Measurements from ENCODE around the gene KLF1. TPM values are rescaled to one million over a fixed set of nuclear protein-coding genes. Genes with fewer than 3 reads are reported as not detected.

KLF1 gene
- polyA plus RNA-seq, 1 of the 3 experiments (the other 2 are of a cell fraction) = not detected

DNA sequence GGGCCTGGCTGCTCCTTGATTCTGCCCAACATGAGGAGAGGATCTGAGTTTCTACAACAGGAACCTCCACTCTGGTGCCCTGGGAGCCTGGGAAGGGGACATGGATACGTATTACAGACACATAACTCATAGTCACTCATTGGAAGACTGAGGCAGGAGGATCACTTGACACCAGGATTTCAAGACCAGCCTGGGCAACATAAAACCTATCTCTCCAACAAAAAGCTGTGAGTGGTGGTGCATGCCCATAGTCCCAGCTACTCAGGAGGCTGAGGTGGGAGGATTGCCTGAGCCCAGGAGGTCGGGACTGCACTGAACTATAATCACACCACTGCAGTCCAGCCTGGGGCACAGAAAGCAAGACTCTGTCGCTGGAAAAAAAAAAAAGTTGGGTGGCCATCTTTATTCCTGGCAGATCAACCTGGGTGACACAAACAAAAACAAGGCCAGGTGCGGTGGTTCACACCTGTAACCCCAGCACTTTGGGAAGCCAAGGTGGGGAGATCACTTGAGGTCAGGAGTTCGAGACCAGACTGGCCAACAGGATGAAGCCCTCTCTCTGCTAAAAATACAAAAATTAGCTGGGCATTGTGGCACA lies 1.1 kb upstream of the KLF1 start:
- DNase-seq = no peak
- no peak overlapping the region for H2AFZ ChIP-seq (ENCODE audit: low read depth)

DNA sequence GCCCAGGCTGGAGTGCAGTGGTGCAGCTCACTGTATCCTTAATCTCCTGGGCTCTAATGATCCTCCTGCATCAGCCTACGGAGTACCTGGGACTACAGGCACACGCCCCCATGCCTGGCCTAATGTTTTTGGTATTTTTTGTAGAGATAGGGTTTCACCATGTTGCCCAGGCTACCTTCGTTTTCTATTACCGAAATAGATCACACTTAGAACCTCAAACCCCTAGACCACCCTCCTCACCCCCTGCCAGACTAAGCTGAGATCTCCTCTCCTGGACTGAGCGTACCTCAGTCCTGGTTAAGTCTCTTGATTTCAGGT lies 391 bp downstream of the KLF1 start:
- Histone ChIP-seq H3K9me3 (no peaks in the 10 kb centered on the region), H3K4me3 (ENCODE audit: low read depth in 2 of 2, low read length in 1 of 2) (no peak overlapping the region), H3F3A (replicated peaks; ENCODE audit: insufficient read depth) (peaks cover 5% of the 10 kb centered on the region), H3K9me2 (no peaks in the 10 kb centered on the region), H3K4me2 (no peak overlapping the region), H3K27ac (ENCODE audit: low read depth in 2 of 2, low read length in 1 of 2) (no peak overlapping the region), H3K4me1 (ENCODE audit: control insufficient read depth in 1 of 2, insufficient read depth in 2 of 2, low read depth in 1 of 2, low read length in 1 of 2) (peaks cover 0 to 8% of the 10 kb centered on the region in 2 experiments; a peak in 1 of 4 replicates), H3K36me3 (replicated peaks in 1 of 2; ENCODE audit: control insufficient read depth in 1 of 2, insufficient read depth in 2 of 2, low read length in 1 of 2) (no peaks in the 10 kb centered on the region), H2AFZ (ENCODE audit: low read depth) (no peak overlapping the region), H3K9ac (no peak overlapping the region), H4K20me1 (ENCODE audit: insufficient read depth) (no peaks in the 10 kb centered on the region), H3K79me2 (ENCODE audit: insufficient read depth) (peaks cover 5% of the 10 kb centered on the region; the same call in 1 of the 2 replicates), H3K27me3 (ENCODE audit: insufficient read depth) (peaks cover 11% of the 10 kb centered on the region; the same call in 1 of the 2 replicates)
- WGBS (ENCODE audit: low lambda C conversion rate) = 84% methylated on average over 5 of the region's 5 CpGs
- TF ChIP-seq GATA2 (CRISPR knock-in tag; IDR thresholded peaks at IDR 0.05) = no peak
- TF ChIP-seq, protein P1, sequence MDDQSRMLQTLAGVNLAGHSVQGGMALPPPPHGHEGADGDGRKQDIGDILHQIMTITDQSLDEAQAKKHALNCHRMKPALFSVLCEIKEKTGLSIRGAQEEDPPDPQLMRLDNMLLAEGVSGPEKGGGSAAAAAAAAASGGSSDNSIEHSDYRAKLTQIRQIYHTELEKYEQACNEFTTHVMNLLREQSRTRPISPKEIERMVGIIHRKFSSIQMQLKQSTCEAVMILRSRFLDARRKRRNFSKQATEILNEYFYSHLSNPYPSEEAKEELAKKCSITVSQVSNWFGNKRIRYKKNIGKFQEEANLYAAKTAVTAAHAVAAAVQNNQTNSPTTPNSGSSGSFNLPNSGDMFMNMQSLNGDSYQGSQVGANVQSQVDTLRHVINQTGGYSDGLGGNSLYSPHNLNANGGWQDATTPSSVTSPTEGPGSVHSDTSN (IDR thresholded peaks at IDR 0.05) = no peak
- no peak for TF ChIP-seq USF1 (IDR thresholded peaks at IDR 0.05; ENCODE audit: borderline replicate concordance, low read depth)
- TF ChIP-seq POLR2AphosphoS5 (IDR thresholded peaks at IDR 0.05; ENCODE audit: low read depth, low read length) = no peak
- TF ChIP-seq, protein P2, sequence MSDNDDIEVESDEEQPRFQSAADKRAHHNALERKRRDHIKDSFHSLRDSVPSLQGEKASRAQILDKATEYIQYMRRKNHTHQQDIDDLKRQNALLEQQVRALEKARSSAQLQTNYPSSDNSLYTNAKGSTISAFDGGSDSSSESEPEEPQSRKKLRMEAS (IDR thresholded peaks at IDR 0.05; ENCODE audit: low read depth) = no peak
- no peak for TF ChIP-seq TAF1 (IDR thresholded peaks at IDR 0.05; ENCODE audit: borderline replicate concordance, low read depth, low read length)
- TF ChIP-seq SMC3 (IDR thresholded peaks at IDR 0.05; ENCODE audit: low read depth, low read length) = no peak
- no peak for TF ChIP-seq NFIC (IDR thresholded peaks at IDR 0.05; ENCODE audit: borderline replicate concordance)
- no peak for TF ChIP-seq CHD2 (IDR thresholded peaks at IDR 0.05; ENCODE audit: low read length, partially characterized antibody)
- TF ChIP-seq FOXM1 (IDR thresholded peaks at IDR 0.05; ENCODE audit: low read depth) = no peak
- TF ChIP-seq RXRA (IDR thresholded peaks at IDR 0.05; ENCODE audit: borderline replicate concordance, low read depth) = no peak
- TF ChIP-seq FOSL2 (IDR thresholded peaks at IDR 0.05; ENCODE audit: borderline replicate concordance, low read depth) = no peak
- no peak for TF ChIP-seq EZH2phosphoT487 (IDR thresholded peaks at IDR 0.05; ENCODE audit: borderline replicate concordance, low read depth)
- ChIA-PET POLR2A (interaction anchor here (0.6 to 1.1 kb wide), 3 partner anchors 16 to 51 kb away, joined by 3 read pairs; partner anchors contain the start of gene CALR), CTCF (interaction anchor here (0.7 to 5.4 kb wide), 7 partner anchors 14 to 129 kb away, joined by 3 to 28 read pairs (median 4); no protein-coding TSS in a partner anchor)
- DNase-seq = no peak

More for the DNA sequence above, 1.1 kb upstream of the KLF1 start:
- Histone ChIP-seq H3K36me3 (replicated peaks in 1 of 2; ENCODE audit: control insufficient read depth in 1 of 2, insufficient read depth in 2 of 2, low read length in 1 of 2) (no peaks in the 10 kb centered on the region), H3K9me2 (no peaks in the 10 kb centered on the region), H3K27me3 (ENCODE audit: insufficient read depth) (peaks cover 11% of the 10 kb centered on the region; the same call in 1 of the 2 replicates), H3K4me1 (ENCODE audit: control insufficient read depth in 1 of 2, insufficient read depth in 2 of 2, low read depth in 1 of 2, low read length in 1 of 2) (peaks cover 6 to 13% of the 10 kb centered on the region in 2 experiments; a peak in 2 of 4 replicates), H3K4me2 (no peak overlapping the region), H3K4me3 (ENCODE audit: low read depth in 2 of 2, low read length in 1 of 2) (no peak overlapping the region), H4K20me1 (ENCODE audit: insufficient read depth) (no peaks in the 10 kb centered on the region), H3K9me3 (no peaks in the 10 kb centered on the region), H3K27ac (ENCODE audit: low read depth in 2 of 2, low read length in 1 of 2) (no peak overlapping the region), H3F3A (replicated peaks; ENCODE audit: insufficient read depth) (no peaks in the 10 kb centered on the region), H3K79me2 (ENCODE audit: insufficient read depth) (peaks cover 13% of the 10 kb centered on the region), H3K9ac (no peak overlapping the region)
- ChIA-PET CTCF (interaction anchor here (1.0 kb wide), 1 partner anchor 77 kb away, joined by 3 read pairs; no protein-coding TSS in a partner anchor), POLR2A (interaction anchor here (0.8 kb wide), 1 partner anchor 1491 kb away, joined by 4 read pairs; no protein-coding TSS in a partner anchor)
- TF ChIP-seq ELF1 (IDR thresholded peaks at IDR 0.05) = no peak
- no peak for TF ChIP-seq FOXJ3 (CRISPR knock-in tag; IDR thresholded peaks at IDR 0.05)
- TF ChIP-seq RCOR1 (IDR thresholded peaks at IDR 0.05; ENCODE audit: low read length) = no peak
- no peak for TF ChIP-seq SIN3A (IDR thresholded peaks at IDR 0.05; ENCODE audit: borderline replicate concordance, low read depth, low read length)
- 51% methylated on average over 5 of the region's 5 CpGs for WGBS (ENCODE audit: low lambda C conversion rate)

Measured in SK-N-SH (cell line).